ENCODE results near the gene LRRC42. TPM values are rescaled to one million over a fixed set of nuclear protein-coding genes. Genes with fewer than 3 reads are reported as not detected.

LRRC42 gene
- total and polyA plus RNA-seq, 4 donors = 9.8 to 14.8 (median 10.9) TPM

DNA sequence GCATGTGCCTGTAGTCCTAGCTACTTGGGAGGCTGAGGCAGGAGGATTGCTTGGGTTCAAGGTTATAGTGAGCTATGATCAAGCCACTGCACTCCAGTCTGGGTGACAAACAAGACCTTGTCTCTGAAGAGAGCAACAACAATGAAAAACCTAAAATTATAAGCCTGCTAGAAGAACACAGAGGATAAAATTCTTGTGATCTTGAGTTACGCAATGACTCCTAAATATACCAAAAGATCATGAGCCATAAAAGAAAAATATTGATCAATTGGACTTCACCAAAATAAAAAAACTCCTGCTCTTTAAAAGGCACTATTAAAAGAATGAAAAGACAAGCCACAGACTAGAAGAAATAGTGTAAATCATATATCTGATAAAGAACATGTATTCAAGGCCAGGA is 49.5 kb downstream of the LRRC42 start:
- no peaks in the 10 kb centered on the region for H3K27me3 ChIP-seq (ENCODE audit: control insufficient read depth in 4 of 4, insufficient read depth in 4 of 4, low read length in 3 of 4)
- TF ChIP-seq, protein P1, sequence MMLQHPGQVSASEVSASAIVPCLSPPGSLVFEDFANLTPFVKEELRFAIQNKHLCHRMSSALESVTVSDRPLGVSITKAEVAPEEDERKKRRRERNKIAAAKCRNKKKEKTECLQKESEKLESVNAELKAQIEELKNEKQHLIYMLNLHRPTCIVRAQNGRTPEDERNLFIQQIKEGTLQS (IDR thresholded peaks at IDR 0.05) = no peak
- TF ChIP-seq RXRA (IDR thresholded peaks at IDR 0.05) (no peak), HNF4A (conservative IDR thresholded peaks at IDR 0.05) (no peak), YY1 (IDR thresholded peaks at IDR 0.05) (no peak)
- TF ChIP-seq, protein P2, sequence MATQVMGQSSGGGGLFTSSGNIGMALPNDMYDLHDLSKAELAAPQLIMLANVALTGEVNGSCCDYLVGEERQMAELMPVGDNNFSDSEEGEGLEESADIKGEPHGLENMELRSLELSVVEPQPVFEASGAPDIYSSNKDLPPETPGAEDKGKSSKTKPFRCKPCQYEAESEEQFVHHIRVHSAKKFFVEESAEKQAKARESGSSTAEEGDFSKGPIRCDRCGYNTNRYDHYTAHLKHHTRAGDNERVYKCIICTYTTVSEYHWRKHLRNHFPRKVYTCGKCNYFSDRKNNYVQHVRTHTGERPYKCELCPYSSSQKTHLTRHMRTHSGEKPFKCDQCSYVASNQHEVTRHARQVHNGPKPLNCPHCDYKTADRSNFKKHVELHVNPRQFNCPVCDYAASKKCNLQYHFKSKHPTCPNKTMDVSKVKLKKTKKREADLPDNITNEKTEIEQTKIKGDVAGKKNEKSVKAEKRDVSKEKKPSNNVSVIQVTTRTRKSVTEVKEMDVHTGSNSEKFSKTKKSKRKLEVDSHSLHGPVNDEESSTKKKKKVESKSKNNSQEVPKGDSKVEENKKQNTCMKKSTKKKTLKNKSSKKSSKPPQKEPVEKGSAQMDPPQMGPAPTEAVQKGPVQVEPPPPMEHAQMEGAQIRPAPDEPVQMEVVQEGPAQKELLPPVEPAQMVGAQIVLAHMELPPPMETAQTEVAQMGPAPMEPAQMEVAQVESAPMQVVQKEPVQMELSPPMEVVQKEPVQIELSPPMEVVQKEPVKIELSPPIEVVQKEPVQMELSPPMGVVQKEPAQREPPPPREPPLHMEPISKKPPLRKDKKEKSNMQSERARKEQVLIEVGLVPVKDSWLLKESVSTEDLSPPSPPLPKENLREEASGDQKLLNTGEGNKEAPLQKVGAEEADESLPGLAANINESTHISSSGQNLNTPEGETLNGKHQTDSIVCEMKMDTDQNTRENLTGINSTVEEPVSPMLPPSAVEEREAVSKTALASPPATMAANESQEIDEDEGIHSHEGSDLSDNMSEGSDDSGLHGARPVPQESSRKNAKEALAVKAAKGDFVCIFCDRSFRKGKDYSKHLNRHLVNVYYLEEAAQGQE (IDR thresholded peaks at IDR 0.05) = no peak
- TF ChIP-seq, protein P3, sequence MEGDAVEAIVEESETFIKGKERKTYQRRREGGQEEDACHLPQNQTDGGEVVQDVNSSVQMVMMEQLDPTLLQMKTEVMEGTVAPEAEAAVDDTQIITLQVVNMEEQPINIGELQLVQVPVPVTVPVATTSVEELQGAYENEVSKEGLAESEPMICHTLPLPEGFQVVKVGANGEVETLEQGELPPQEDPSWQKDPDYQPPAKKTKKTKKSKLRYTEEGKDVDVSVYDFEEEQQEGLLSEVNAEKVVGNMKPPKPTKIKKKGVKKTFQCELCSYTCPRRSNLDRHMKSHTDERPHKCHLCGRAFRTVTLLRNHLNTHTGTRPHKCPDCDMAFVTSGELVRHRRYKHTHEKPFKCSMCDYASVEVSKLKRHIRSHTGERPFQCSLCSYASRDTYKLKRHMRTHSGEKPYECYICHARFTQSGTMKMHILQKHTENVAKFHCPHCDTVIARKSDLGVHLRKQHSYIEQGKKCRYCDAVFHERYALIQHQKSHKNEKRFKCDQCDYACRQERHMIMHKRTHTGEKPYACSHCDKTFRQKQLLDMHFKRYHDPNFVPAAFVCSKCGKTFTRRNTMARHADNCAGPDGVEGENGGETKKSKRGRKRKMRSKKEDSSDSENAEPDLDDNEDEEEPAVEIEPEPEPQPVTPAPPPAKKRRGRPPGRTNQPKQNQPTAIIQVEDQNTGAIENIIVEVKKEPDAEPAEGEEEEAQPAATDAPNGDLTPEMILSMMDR (IDR thresholded peaks at IDR 0.05; ENCODE audit: low read depth, low read length, missing input control) = no peak
- no peaks in the 10 kb centered on the region for H3K4me1 ChIP-seq (ENCODE audit: control insufficient read depth in 4 of 4, insufficient read depth in 4 of 4, low read length in 3 of 4)
- no peak overlapping the region for H3K4me3 ChIP-seq (ENCODE audit: low read depth in 1 of 3, low read length in 3 of 3)
- H3K27ac ChIP-seq (ENCODE audit: low read depth in 1 of 2, low read length in 2 of 2) = no peak overlapping the region
- 94% methylated on average over 1 of the region's 1 CpG for WGBS
- DNase-seq (ENCODE audit: low spot score) = no peak
- no peaks in the 10 kb centered on the region for H3K36me3 ChIP-seq (ENCODE audit: control insufficient read depth in 4 of 4, insufficient read depth in 3 of 4, low read depth in 1 of 4, low read length in 3 of 4)
- no peaks in the 10 kb centered on the region for H3K9me3 ChIP-seq (ENCODE audit: control insufficient read depth in 4 of 4, low read length in 3 of 4)
- no peak overlapping the region for H3K9ac ChIP-seq (ENCODE audit: low read depth in 1 of 2, low read length in 2 of 2)

DNA sequence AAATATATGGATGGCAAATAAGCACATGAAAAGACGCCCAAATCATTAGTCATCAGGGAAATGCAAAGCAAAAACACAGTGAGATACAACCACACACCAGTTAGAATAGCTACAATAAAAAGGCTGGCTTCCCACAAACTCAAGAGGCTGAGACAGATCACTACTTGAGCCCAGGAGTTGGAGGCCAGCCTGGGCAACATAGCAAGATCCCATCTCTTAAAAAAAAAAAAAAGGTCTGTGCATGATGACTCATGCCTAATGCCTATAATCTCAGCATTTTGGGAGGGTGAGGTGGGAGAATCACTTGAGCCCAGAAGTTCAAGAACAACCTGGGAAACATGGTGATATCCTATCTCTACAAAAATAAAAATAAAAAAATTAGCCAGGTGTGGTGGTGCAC is 52.1 kb downstream of the LRRC42 start:
- Histone ChIP-seq H3K36me3 (ENCODE audit: control insufficient read depth in 4 of 4, insufficient read depth in 3 of 4, low read depth in 1 of 4, low read length in 3 of 4) (no peaks in the 10 kb centered on the region), H3K4me1 (ENCODE audit: control insufficient read depth in 4 of 4, insufficient read depth in 4 of 4, low read length in 3 of 4) (no peaks in the 10 kb centered on the region), H3K9ac (ENCODE audit: low read depth in 1 of 2, low read length in 2 of 2) (no peak overlapping the region), H3K4me3 (ENCODE audit: low read depth in 1 of 3, low read length in 3 of 3) (no peak overlapping the region), H3K9me3 (ENCODE audit: control insufficient read depth in 4 of 4, low read length in 3 of 4) (no peaks in the 10 kb centered on the region), H3K27ac (ENCODE audit: low read depth in 1 of 2, low read length in 2 of 2) (no peak overlapping the region), H3K27me3 (ENCODE audit: control insufficient read depth in 4 of 4, insufficient read depth in 4 of 4, low read length in 3 of 4) (no peaks in the 10 kb centered on the region)
- no peak for TF ChIP-seq EGR1 (IDR thresholded peaks at IDR 0.05; ENCODE audit: low read depth in 2 of 2)
- no peak for TF ChIP-seq NR2F2 (IDR thresholded peaks at IDR 0.05)
- TF ChIP-seq, protein P2 (IDR thresholded peaks at IDR 0.05) = no peak
- TF ChIP-seq, protein P4, sequence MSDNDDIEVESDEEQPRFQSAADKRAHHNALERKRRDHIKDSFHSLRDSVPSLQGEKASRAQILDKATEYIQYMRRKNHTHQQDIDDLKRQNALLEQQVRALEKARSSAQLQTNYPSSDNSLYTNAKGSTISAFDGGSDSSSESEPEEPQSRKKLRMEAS (IDR thresholded peaks at IDR 0.05) = no peak
- no peak for TF ChIP-seq FOXA2 (IDR thresholded peaks at IDR 0.05)
- no peak for TF ChIP-seq RAD21 (IDR thresholded peaks at IDR 0.05)
- 93% methylated on average over 1 of the region's 1 CpG for whole genome bisulfite sequencing
- DNase-seq (ENCODE audit: low spot score) = no peak
